Tibial nerve (tissue), 3 donors: ENCODE data around the gene CDSN.

Experiments
- CTCF ChIP-seq, 5 experiments: fragments of 200-600 bp in 3 of 5; fragments of 450-650 bp in 2 of 5; sonication (generic) in 3 of 5; IDR thresholded peaks; one replicate each; pipeline ENCODE4 v1.5.1; 2016 to 2019; ENCODE audit warnings: antibody characterized with exemption in 5 of 5, mild to moderate bottlenecking in 3 of 5, moderate library complexity in 2 of 5
- POLR2A ChIP-seq, 2 donors: fragments of 450-650 bp; IDR thresholded peaks; one replicate each; pipeline ENCODE4 v1.6.1; 2017; ENCODE audit warnings: antibody characterized with exemption in 2 of 2, mild to moderate bottlenecking in 2 of 2, moderate library complexity in 2 of 2

- TF ChIP-seq CTCF (IDR thresholded peaks at IDR 0.05) (no peak), POLR2A (IDR thresholded peaks at IDR 0.05) (no peak)
Measured at GRCh38 chr6:31110825-31111582, 9.2 kb downstream of the CDSN start.
